Fibroblast of lung (primary cell): ENCODE data around the gene UNG. TPM values are rescaled to one million over a fixed set of nuclear protein-coding genes. Genes with fewer than 3 reads are reported as not detected.

ENCODE experiments used
- DNase-seq, 2 donors: peaks; one replicate each; pipeline versions ENCODE4 v3.0.0 to v3.0.0-alpha.2; 2010; ENCODE audit warnings: low read depth in 2 of 2
- H2AFZ ChIP-seq: 2 replicates; pipeline ENCODE4 v1.5.1; 2012; ENCODE audit warnings: low read length, control low read depth, inconsistent platforms
- H3K27ac ChIP-seq: 2 replicates; pipeline ENCODE4 v1.5.1; 2011; ENCODE audit warnings: low read length, control low read depth; ENCODE audit not compliant: insufficient read depth
- H3K27me3 ChIP-seq: 2 replicates; pipeline ENCODE4 v1.5.1; 2011; ENCODE audit warnings: mild to moderate bottlenecking, low read length; ENCODE audit not compliant: control insufficient read depth, insufficient read depth
- H3K36me3 ChIP-seq: 2 replicates; pipeline ENCODE4 v1.5.1; 2011; ENCODE audit warnings: low read length; ENCODE audit not compliant: control insufficient read depth, insufficient read depth
- H3K4me1 ChIP-seq: 2 replicates; pipeline ENCODE4 v1.5.1; 2011; ENCODE audit warnings: low read length; ENCODE audit not compliant: control insufficient read depth, insufficient read depth; ENCODE audit errors: extremely low read depth
- H3K4me2 ChIP-seq: 2 replicates; pipeline ENCODE4 v1.5.1; 2011; ENCODE audit warnings: low read length, control low read depth; ENCODE audit not compliant: insufficient read depth; ENCODE audit errors: extremely low read depth
- H3K4me3 ChIP-seq, 4 experiments: fragments of 200-600 bp in 1 of 4; sonication (generic) in 1 of 4; replicated peaks in 1 of 4; 2 replicates each; pipeline ENCODE4 v1.5.1; 2011 to 2016; ENCODE audit warnings: low read length in 4 of 4, low read depth in 3 of 4, mild to moderate bottlenecking in 3 of 4, control low read depth in 2 of 4, inconsistent platforms in 1 of 4, mixed read lengths in 1 of 4; ENCODE audit not compliant: insufficient read depth in 1 of 4; ENCODE audit errors: control extremely low read depth in 1 of 4
- H3K79me2 ChIP-seq: 2 replicates; pipeline ENCODE4 v1.5.1; 2012; ENCODE audit warnings: mild to moderate bottlenecking, low read length, inconsistent platforms; ENCODE audit not compliant: control insufficient read depth, insufficient read depth
- H3K9ac ChIP-seq: 2 replicates; pipeline ENCODE4 v1.5.1; 2011; ENCODE audit warnings: mild to moderate bottlenecking, low read length, control low read depth; ENCODE audit not compliant: insufficient read depth
- H3K9me3 ChIP-seq: 2 replicates; pipeline ENCODE4 v1.5.1; 2012; ENCODE audit warnings: low read depth, low read length; ENCODE audit not compliant: control insufficient read depth, insufficient read depth
- H4K20me1 ChIP-seq: 2 replicates; pipeline ENCODE4 v1.5.1; 2011; ENCODE audit warnings: low read length; ENCODE audit not compliant: control insufficient read depth, insufficient read depth; ENCODE audit errors: extremely low read depth
- CTCF ChIP-seq, 2 donors: IDR thresholded peaks in 1 of 2; conservative IDR thresholded peaks in 1 of 2; 1 replicate in 1 of 2; 2 replicates in 1 of 2; pipeline ENCODE4 v1.5.1; 2011 to 2012; ENCODE audit warnings: low read length in 2 of 2, control low read depth in 1 of 2, inconsistent platforms in 1 of 2, low read depth in 1 of 2, mild to moderate bottlenecking in 1 of 2
- EZH2 ChIP-seq: IDR thresholded peaks from 2 replicates; pipeline ENCODE4 v1.5.1; 2012; ENCODE audit warnings: low read length, control low read depth, mild to moderate bottlenecking; ENCODE audit errors: missing control alignments
- polyA plus RNA-seq, 2 donors: library from polyadenylated mRNA; depleted of rRNA in 1 of 2; stranded (reverse) in 1 of 2; unstranded in 1 of 2; fragments of >200 nt; gene quantifications; 2 replicates each; pipeline ENCODE4 v1.2.1, GENCODE V29; 2011 to 2012; ENCODE audit warnings: missing spikeins in 1 of 2
- total RNA-seq: library from RNA; depleted of rRNA; stranded (reverse); fragments of >200 nt; gene quantifications from 2 replicates; pipeline ENCODE4 v1.2.1, GENCODE V29; 2014

The UNG gene
- total and polyA plus RNA-seq, 2 donors (not counting 1 experiment from before 2014, with no cell fraction given) = 16.0 to 23.5 TPM

GRCh38 chr12:109065853-109066193, 31.6 kb upstream of the UNG start:
- TF ChIP-seq EZH2 = no peak
- TF ChIP-seq CTCF (conservative IDR thresholded peaks at IDR 0.05 in 1 of 2, IDR thresholded peaks at IDR 0.05 in 1 of 2; ENCODE audit: low read depth in 1 of 2, low read length in 2 of 2) = no peak
- Histone ChIP-seq H3K9ac (no peak overlapping the region), H2AFZ (no peak overlapping the region), H3K36me3 (peaks cover 4% of the 10 kb centered on the region), H3K27ac (no peak overlapping the region), H3K4me1 (no peaks in the 10 kb centered on the region), H4K20me1 (no peaks in the 10 kb centered on the region), H3K4me3 (no peak overlapping the region), H3K27me3 (no peaks in the 10 kb centered on the region), H3K79me2 (no peaks in the 10 kb centered on the region), H3K9me3 (no peaks in the 10 kb centered on the region), H3K4me2 (no peak overlapping the region)
- DNase-seq = no peak

- no peak for DNase-seq
- H3K4me2 ChIP-seq = no peak overlapping the region
- no peaks in the 10 kb centered on the region for H3K9me3 ChIP-seq
- no peak overlapping the region for H3K4me3 ChIP-seq
- TF ChIP-seq CTCF (conservative IDR thresholded peaks at IDR 0.05 in 1 of 2, IDR thresholded peaks at IDR 0.05 in 1 of 2; ENCODE audit: low read depth in 1 of 2, low read length in 2 of 2) = no peak
- no peak for TF ChIP-seq EZH2
- no peak overlapping the region for H3K27ac ChIP-seq
- H3K27me3 ChIP-seq = no peaks in the 10 kb centered on the region
- H4K20me1 ChIP-seq = no peaks in the 10 kb centered on the region
- H3K79me2 ChIP-seq = no peaks in the 10 kb centered on the region
- no peaks in the 10 kb centered on the region for H3K4me1 ChIP-seq
- no peak overlapping the region for H2AFZ ChIP-seq
- peaks cover 4% of the 10 kb centered on the region for H3K36me3 ChIP-seq
- no peak overlapping the region for H3K9ac ChIP-seq
These were observed 27.8 kb upstream of the UNG start for GRCh38 chr12:109069307-109070271.

- Histone ChIP-seq H3K36me3 (no peaks in the 10 kb centered on the region), H3K9ac (no peak overlapping the region), H4K20me1 (no peaks in the 10 kb centered on the region), H3K27me3 (no peaks in the 10 kb centered on the region), H3K79me2 (no peaks in the 10 kb centered on the region), H3K4me2 (no peak overlapping the region), H3K9me3 (no peaks in the 10 kb centered on the region), H2AFZ (no peak overlapping the region), H3K4me3 (no peak overlapping the region), H3K4me1 (no peaks in the 10 kb centered on the region), H3K27ac (no peak overlapping the region)
- DNase-seq = no peak
- no peak for TF ChIP-seq CTCF (conservative IDR thresholded peaks at IDR 0.05 in 1 of 2, IDR thresholded peaks at IDR 0.05 in 1 of 2; ENCODE audit: low read depth in 1 of 2, low read length in 2 of 2)
- TF ChIP-seq EZH2 = no peak
These were observed 22.5 kb upstream of the UNG start for GRCh38 chr12:109074866-109075265.
